IMR-90 (cell line): ENCODE measurements around the gene NDUFS7. TPM values are rescaled to one million over a fixed set of nuclear protein-coding genes. Genes with fewer than 3 reads are reported as not detected.
A peak's percentile ranks its signal among the peaks of the same experiment; 100 is the strongest.

ENCODE experiments used
- ATAC-seq: fragments of 200-7000 bp; cut with Tn5 transposase; 2 replicates; pipeline ENCODE4 v1.9.1; 2020; ENCODE audit warnings: low read depth, mild to moderate bottlenecking, moderate library complexity
- BruUV-seq: library from RNA; stranded (reverse); fragments of 400-500 nt; replicated peaks from 2 replicates; lab custom pipeline; 2021; lab: Mats Ljungman, UMichigan
- CTCF ChIA-PET: fragments of 300-600 bp; formaldehyde crosslinking; extraction: SDS; loops from one replicate; lab custom pipeline; 2021; ENCODE audit warnings: antibody characterized with exemption; lab: Yijun Ruan, JAX
- POLR2A ChIA-PET: fragments of 300-600 bp; sonication (Branson Sonifier 250); formaldehyde crosslinking; loops from one replicate; lab custom pipeline; 2022; ENCODE audit warnings: antibody characterized with exemption; ENCODE audit not compliant: unreplicated experiment; lab: Charles Lee
- DNase-seq: peaks from one replicate; pipeline ENCODE4 v3.0.0; 2013
- H2AFZ ChIP-seq: replicated peaks from 2 replicates; pipeline ENCODE3; 2013; ENCODE audit warnings: low read length, mild to moderate bottlenecking; ENCODE audit not compliant: poor library complexity
- H2AK5ac ChIP-seq: 2 replicates; pipeline ENCODE4 v1.6.1; 2013; ENCODE audit warnings: low read depth, low read length, inconsistent platforms
- H2AK9ac ChIP-seq: replicated peaks from 2 replicates; pipeline ENCODE3; 2013; ENCODE audit warnings: mild to moderate bottlenecking, low read depth, low read length, moderate library complexity; ENCODE audit not compliant: poor library complexity
- H2BK120ac ChIP-seq: 2 replicates; pipeline ENCODE4 v1.6.1; 2013; ENCODE audit warnings: low read depth, low read length, inconsistent platforms
- H2BK15ac ChIP-seq: 3 replicates; pipeline ENCODE4 v1.6.1; 2013; ENCODE audit warnings: low read depth, low read length, inconsistent platforms
- H2BK20ac ChIP-seq: 2 replicates; pipeline ENCODE4 v1.6.1; 2013; ENCODE audit warnings: low read depth, mild to moderate bottlenecking, inconsistent platforms, low read length, moderate library complexity
- H2BK5ac ChIP-seq: 2 replicates; pipeline ENCODE4 v1.6.1; 2013; ENCODE audit warnings: mild to moderate bottlenecking, low read depth, low read length, inconsistent platforms; ENCODE audit not compliant: poor library complexity, severe bottlenecking
- H3K14ac ChIP-seq: replicated peaks from 2 replicates; pipeline ENCODE4 v1.6.1; 2013; ENCODE audit warnings: low read depth, low read length, inconsistent platforms
- H3K18ac ChIP-seq: 2 replicates; pipeline ENCODE4 v1.6.1; 2013; ENCODE audit warnings: low read depth, low read length, control low read depth
- H3K23ac ChIP-seq: 2 replicates; pipeline ENCODE4 v1.6.1; 2013; ENCODE audit warnings: low read depth, low read length, inconsistent platforms
- H3K27ac ChIP-seq: 2 replicates; pipeline ENCODE4 v1.5.1; 2013; ENCODE audit warnings: mild to moderate bottlenecking, control low read depth, low read length; ENCODE audit not compliant: insufficient read depth
- H3K27me3 ChIP-seq: 2 replicates; pipeline ENCODE4 v1.6.1; 2013; ENCODE audit warnings: low read length; ENCODE audit not compliant: control insufficient read depth, insufficient read depth
- H3K36me3 ChIP-seq: 2 replicates; pipeline ENCODE4 v1.6.1; 2013; ENCODE audit warnings: low read length, mixed read lengths; ENCODE audit not compliant: control insufficient read depth, insufficient read depth
- H3K4ac ChIP-seq: 2 replicates; pipeline ENCODE4 v1.6.1; 2013; ENCODE audit warnings: low read depth, low read length, inconsistent platforms
- H3K4me1 ChIP-seq: 2 replicates; pipeline ENCODE4 v1.6.1; 2013; ENCODE audit warnings: low read length, mixed read lengths; ENCODE audit not compliant: control insufficient read depth, insufficient read depth
- H3K4me2 ChIP-seq: 2 replicates; pipeline ENCODE4 v1.6.1; 2013; ENCODE audit warnings: low read depth, mild to moderate bottlenecking, control low read depth, low read length, moderate library complexity
- H3K4me3 ChIP-seq: 2 replicates; pipeline ENCODE4 v1.5.1; 2013; ENCODE audit warnings: low read depth, mild to moderate bottlenecking, control low read depth, low read length, moderate library complexity; ENCODE audit not compliant: insufficient read depth
- H3K56ac ChIP-seq: 2 replicates; pipeline ENCODE4 v1.6.1; 2013; ENCODE audit warnings: low read length, inconsistent platforms; ENCODE audit not compliant: insufficient read depth; ENCODE audit errors: extremely low read depth
- H3K79me1 ChIP-seq, 2 experiments: 2 replicates each; pipeline ENCODE4 v1.6.1; 2013; ENCODE audit warnings: low read length in 2 of 2, inconsistent platforms in 1 of 2, low read depth in 1 of 2
- H3K9ac ChIP-seq: 2 replicates; pipeline ENCODE4 v1.6.1; 2013; ENCODE audit warnings: low read depth, low read length, control low read depth
- H3K9me1 ChIP-seq: 2 replicates; pipeline ENCODE4 v1.6.1; 2013; ENCODE audit warnings: low read length, inconsistent platforms; ENCODE audit not compliant: insufficient read depth
- H3K9me3 ChIP-seq: 2 replicates; pipeline ENCODE4 v1.6.1; 2013; ENCODE audit warnings: low read length; ENCODE audit not compliant: control insufficient read depth, insufficient read depth
- H4K20me1 ChIP-seq: 2 replicates; pipeline ENCODE4 v1.6.1; 2013; ENCODE audit warnings: low read length, inconsistent platforms; ENCODE audit not compliant: insufficient read depth
- H4K5ac ChIP-seq: 2 replicates; pipeline ENCODE4 v1.6.1; 2013; ENCODE audit warnings: mild to moderate bottlenecking, low read depth, low read length, control low read depth
- H4K8ac ChIP-seq, 2 experiments: 2 replicates each; pipeline ENCODE4 v1.6.1; 2013; ENCODE audit warnings: low read depth in 2 of 2, low read length in 2 of 2, control low read depth in 1 of 2, inconsistent platforms in 1 of 2
- H4K91ac ChIP-seq: 2 replicates; pipeline ENCODE4 v1.6.1; 2013; ENCODE audit warnings: low read depth, low read length, inconsistent platforms; ENCODE audit not compliant: insufficient read depth
- CEBPB ChIP-seq: IDR thresholded peaks from 2 replicates; pipeline ENCODE4 v1.6.1; 2012; ENCODE audit warnings: low read depth, low read length, improper control_type of control experiment
- CHD1 ChIP-seq: IDR thresholded peaks from 2 replicates; pipeline ENCODE4 v1.6.1; 2012; ENCODE audit warnings: low read depth, low read length, improper control_type of control experiment
- CTCF ChIP-seq: conservative IDR thresholded peaks from 2 replicates; pipeline ENCODE4 v1.5.1; 2012; ENCODE audit warnings: mild to moderate bottlenecking, low read depth, low read length, improper control_type of control experiment
- FOS ChIP-seq: fragments of 150-350 bp; IDR thresholded peaks from 2 replicates; pipeline ENCODE4 v1.6.1; 2016; ENCODE audit warnings: low read depth, low read length
- MAFK ChIP-seq: IDR thresholded peaks from 2 replicates; pipeline ENCODE4 v1.6.1; 2012; ENCODE audit warnings: low read depth, low read length, improper control_type of control experiment
- MAZ ChIP-seq: IDR thresholded peaks from 2 replicates; pipeline ENCODE4 v1.6.1; 2012; ENCODE audit warnings: low read depth, mild to moderate bottlenecking, low read length, improper control_type of control experiment, moderate library complexity, borderline replicate concordance
- MXI1 ChIP-seq: IDR thresholded peaks from 2 replicates; pipeline ENCODE4 v1.6.1; 2012; ENCODE audit warnings: low read depth, mild to moderate bottlenecking, low read length, moderate library complexity, borderline replicate concordance
- NFE2L2 ChIP-seq: fragments of 150-350 bp; IDR thresholded peaks from 2 replicates; pipeline ENCODE4 v1.6.1; 2016; ENCODE audit warnings: low read depth, mild to moderate bottlenecking, low read length
- POLR2A ChIP-seq: IDR thresholded peaks from 2 replicates; pipeline ENCODE4 v1.6.1; 2012; ENCODE audit warnings: mild to moderate bottlenecking, low read depth, low read length
- RCOR1 ChIP-seq: IDR thresholded peaks from 2 replicates; pipeline ENCODE4 v1.6.1; 2012; ENCODE audit warnings: mild to moderate bottlenecking, low read length, improper control_type of control experiment; ENCODE audit not compliant: insufficient replicate concordance
- RFX5 ChIP-seq: IDR thresholded peaks from 2 replicates; pipeline ENCODE4 v1.8.0; 2012; ENCODE audit warnings: low read depth, mild to moderate bottlenecking, low read length, moderate library complexity
- SMC3 ChIP-seq: fragments of 150-350 bp; IDR thresholded peaks from 2 replicates; pipeline ENCODE4 v1.6.1; 2016; ENCODE audit warnings: low read depth, mild to moderate bottlenecking, antibody characterized with exemption, low read length, moderate library complexity
- USF2 ChIP-seq: fragments of 150-350 bp; IDR thresholded peaks from 2 replicates; pipeline ENCODE4 v1.6.1; 2017; ENCODE audit warnings: mild to moderate bottlenecking, antibody characterized with exemption, low read length, low read depth
- WGBS, 2 experiments: methylation state at CpG; one replicate each; pipeline versions ENCODE4 v1.1.5 to v1.1.7; 2013; ENCODE audit warnings: missing lambda C conversion rate in 2 of 2; ENCODE audit not compliant: insufficient read length in 1 of 2; ENCODE audit errors: extremely low coverage in 2 of 2; 5-methylcytosine and 5-hydroxymethylcytosine counted together
- dilution Hi-C: fragments of 300-500 bp; cut with HindIII; formaldehyde crosslinking; loops from one replicate; pipeline ENCODE4 v1.14.3; 2018; ENCODE audit warnings: low sequenced_read_pairs; ENCODE audit not compliant: unreplicated experiment
- in situ Hi-C: fragments of 300-500 bp; cut with MboI; formaldehyde crosslinking; loops from 3 replicates; pipeline ENCODE4 v1.14.3; 2019; ENCODE audit warnings: low sequenced_read_pairs, inconsistent platforms, mixed read lengths
- intact Hi-C: fragments of 100-400 bp; cut with micrococcal nuclease; formaldehyde crosslinking; loops from 2 replicates; pipeline ENCODE4 v1.10.0; 2022
- polyA plus RNA-seq, 3 experiments: library from polyadenylated mRNA; depleted of rRNA; stranded (reverse); fragments of >200 nt; gene quantifications; 2 replicates each; pipeline ENCODE4 v1.2.3, GENCODE V29; 2012; ENCODE audit warnings: low replicate concordance in 1 of 3
- total RNA-seq: library from RNA; depleted of rRNA; stranded (reverse); fragments of >200 nt; gene quantifications from 2 replicates; pipeline ENCODE4 v1.2.3, GENCODE V29; 2012

Gene NDUFS7
- total and polyA plus RNA-seq, 2 of the 4 experiments (the other 2 are of a cell fraction), result 60.8 to 136 TPM

GRCh38 chr19:1396019-1396767 is 12.5 kb downstream of the NDUFS7 start:
- Histone ChIP-seq H3K36me3 (peaks cover 12% of the 10 kb centered on the region), H3K9me3 (no peaks in the 10 kb centered on the region), H3K27ac (no peak overlapping the region), H3K23ac (no peak overlapping the region), H4K91ac (no peak overlapping the region), H3K27me3 (no peaks in the 10 kb centered on the region), H3K9ac (no peak overlapping the region), H2BK5ac (no peak overlapping the region), H3K4me3 (no peak overlapping the region), H2AFZ (peak overlapping the region; percentile 63), H3K9me1 (no peaks in the 10 kb centered on the region), H2BK20ac (no peak overlapping the region), H2AK9ac (peak overlapping the region; percentile 15), H3K79me1 (peaks cover 0 to 10% of the 10 kb centered on the region in 2 experiments; a peak in 3 of 4 replicates), H4K20me1 (no peaks in the 10 kb centered on the region), H4K5ac (no peak overlapping the region), H4K8ac (no peak overlapping the region), H3K56ac (no peak overlapping the region), H2AK5ac (no peak overlapping the region), H3K18ac (no peak overlapping the region), H3K4me1 (peaks cover 4% of the 10 kb centered on the region), H2BK15ac (no peak overlapping the region), H3K4ac (no peak overlapping the region), H3K14ac (no peak overlapping the region), H3K4me2 (no peak overlapping the region), H2BK120ac (no peak overlapping the region)
- in situ Hi-C loops (no loop called here), dilution Hi-C loops (no loop called here), intact Hi-C loops (no loop called here)
- BruUV-seq, result no TSS peak
- ChIA-PET POLR2A (no interaction called here), CTCF (no interaction called here)
- WGBS, 2 experiments, result 61% methylated on average over 6 of the region's 25 CpGs; no CpG with 5 or more reads in 1 of the 2 experiments
- TF ChIP-seq CHD1, result no peak
- no peak for TF ChIP-seq POLR2A
- no peak for TF ChIP-seq FOS
- no peak for TF ChIP-seq USF2
- TF ChIP-seq RCOR1, result no peak
- TF ChIP-seq RFX5, result no peak
- TF ChIP-seq MXI1, result no peak
- no peak for TF ChIP-seq MAZ
- no peak for TF ChIP-seq CTCF
- TF ChIP-seq CEBPB, result no peak
- no peak for TF ChIP-seq NFE2L2
- no peak for TF ChIP-seq MAFK
- no peak for TF ChIP-seq SMC3
- ATAC-seq, result no peak
- no peak for DNase-seq
